WTC11 (cell line): ENCODE results near the gene YES1. TPM values are rescaled to one million over a fixed set of nuclear protein-coding genes. Genes with fewer than 3 reads are reported as not detected.
"Not testable (repeated sequence)": the region's sequence is repeated elsewhere in the genome, so short reads cannot be mapped to it uniquely, and the experiment has no call there.

Experiments
- ATAC-seq: fragments of 200-7000 bp; cut with Tn5 transposase; 2 replicates; pipeline ENCODE4 v1.10.0; 2021; ENCODE audit warnings: mild to moderate bottlenecking, moderate library complexity
- CTCF ChIA-PET: fragments of 300-600 bp; sonication (Branson Sonifier 250); formaldehyde crosslinking; loops from one replicate; lab custom pipeline; 2021; ENCODE audit warnings: antibody characterized with exemption; lab: Charles Lee
- POLR2A ChIA-PET: fragments of 350-600 bp; sonication (Branson Sonifier 250); formaldehyde crosslinking; loops from one replicate; lab custom pipeline; 2021; ENCODE audit warnings: antibody characterized with exemption; lab: Charles Lee
- DNase-seq: peaks from one replicate; pipeline ENCODE4 v3.0.0; 2021; ENCODE audit warnings: low spot score
- H3K27ac Mint-ChIP-seq: 2 replicates; pipeline ENCODE4 v1.8.0; 2021; ENCODE audit warnings: mixed read lengths
- H3K27me3 Mint-ChIP-seq: 2 replicates; pipeline ENCODE4 v1.8.0; 2021; ENCODE audit warnings: low read depth, mild to moderate bottlenecking, moderate library complexity, mixed read lengths
- H3K36me3 Mint-ChIP-seq: 2 replicates; pipeline ENCODE4 v1.8.0; 2021; ENCODE audit warnings: mixed read lengths
- H3K4me1 Mint-ChIP-seq: 2 replicates; pipeline ENCODE4 v1.8.0; 2022; ENCODE audit warnings: mixed read lengths
- H3K4me3 Mint-ChIP-seq: 2 replicates; pipeline ENCODE4 v1.8.0; 2021; ENCODE audit warnings: mild to moderate bottlenecking, moderate library complexity, mixed read lengths
- H3K9me3 Mint-ChIP-seq: 2 replicates; pipeline ENCODE4 v1.8.0; 2021; ENCODE audit warnings: mixed read lengths
- CBFB ChIP-seq: sonication (generic); formaldehyde crosslinking; IDR thresholded peaks from 2 replicates; pipeline ENCODE4 v1.8.1; 2022; ENCODE audit warnings: mild to moderate bottlenecking, low read depth, missing genetic modification reagents
- CREM ChIP-seq: sonication (generic); formaldehyde crosslinking; IDR thresholded peaks from 2 replicates; pipeline ENCODE4 v1.8.1; 2022; ENCODE audit warnings: mild to moderate bottlenecking, missing genetic modification reagents, moderate library complexity
- ESRRA ChIP-seq: sonication (generic); formaldehyde crosslinking; IDR thresholded peaks from 2 replicates; pipeline ENCODE4 v1.8.1; 2022; ENCODE audit warnings: mild to moderate bottlenecking, missing genetic modification reagents, borderline replicate concordance
- ETV6 ChIP-seq: sonication (generic); formaldehyde crosslinking; IDR thresholded peaks from 2 replicates; pipeline ENCODE4 v1.8.1; 2022; ENCODE audit warnings: mild to moderate bottlenecking, missing genetic modification reagents
- FOXP1 ChIP-seq: sonication (generic); formaldehyde crosslinking; IDR thresholded peaks from 2 replicates; pipeline ENCODE4 v1.8.0; 2022; ENCODE audit warnings: missing genetic modification reagents, mild to moderate bottlenecking, moderate library complexity, borderline replicate concordance
- FOXP4 ChIP-seq: sonication (generic); formaldehyde crosslinking; IDR thresholded peaks from 2 replicates; pipeline ENCODE4 v1.8.0; 2022; ENCODE audit warnings: mild to moderate bottlenecking, missing genetic modification reagents
- IRF1 ChIP-seq: sonication (generic); formaldehyde crosslinking; IDR thresholded peaks from 2 replicates; pipeline ENCODE4 v1.8.0; 2023; ENCODE audit warnings: missing genetic modification reagents
- IRF2 ChIP-seq: sonication (generic); formaldehyde crosslinking; IDR thresholded peaks from 2 replicates; pipeline ENCODE4 v1.8.0; 2022; ENCODE audit warnings: low read depth, missing genetic modification reagents, borderline replicate concordance
- JUN ChIP-seq: sonication (generic); formaldehyde crosslinking; IDR thresholded peaks from 2 replicates; pipeline ENCODE4 v1.8.0; 2023; ENCODE audit warnings: mild to moderate bottlenecking, missing genetic modification reagents
- KAT7 ChIP-seq: sonication (generic); formaldehyde crosslinking; IDR thresholded peaks from 2 replicates; pipeline ENCODE4 v1.8.1; 2023; ENCODE audit warnings: missing genetic modification reagents, mild to moderate bottlenecking, borderline replicate concordance
- NR1H2 ChIP-seq: sonication (generic); formaldehyde crosslinking; IDR thresholded peaks from 2 replicates; pipeline ENCODE4 v1.9.0; 2021; ENCODE audit warnings: mild to moderate bottlenecking, moderate library complexity, missing genetic modification reagents
- NR3C1 ChIP-seq: sonication (generic); formaldehyde crosslinking; conservative IDR thresholded peaks from 2 replicates; pipeline ENCODE4 v1.8.1; 2023; ENCODE audit warnings: low read depth, mild to moderate bottlenecking, missing genetic modification reagents
- OVOL2 ChIP-seq: fragments of 250-450 bp; sonication (Bioruptor Pico); IDR thresholded peaks from 2 replicates; pipeline ENCODE4 v1.9.0; 2021; ENCODE audit warnings: mild to moderate bottlenecking, borderline replicate concordance
- SOX15 ChIP-seq: fragments of 250-450 bp; sonication (Bioruptor Pico); IDR thresholded peaks from 2 replicates; pipeline ENCODE4 v1.9.0; 2021; ENCODE audit warnings: mild to moderate bottlenecking
- ZNF121 ChIP-seq: sonication (generic); formaldehyde crosslinking; IDR thresholded peaks from 2 replicates; pipeline ENCODE4 v1.8.0; 2023; ENCODE audit warnings: missing genetic modification reagents
- ZNF423 ChIP-seq: fragments of 250-450 bp; sonication (Bioruptor Pico); IDR thresholded peaks from 2 replicates; pipeline ENCODE4 v2.1.2; 2022; ENCODE audit warnings: mild to moderate bottlenecking, moderate library complexity
- ZNF512 ChIP-seq: sonication (generic); formaldehyde crosslinking; IDR thresholded peaks from 2 replicates; pipeline ENCODE4 v1.8.1; 2022; ENCODE audit warnings: missing genetic modification reagents, borderline replicate concordance
- total RNA-seq: library from RNA; stranded (reverse); gene quantifications from 3 replicates; pipeline ENCODE4 v1.2.3, GENCODE V29; 2021
- TF ChIP-seq, protein P1 (sequence below): sonication (generic); formaldehyde crosslinking; IDR thresholded peaks from 2 replicates; pipeline ENCODE4 v1.8.1; 2022; ENCODE audit warnings: low read depth, mild to moderate bottlenecking, moderate library complexity, missing genetic modification reagents, borderline replicate concordance
- TF ChIP-seq, protein P2 (sequence below): sonication (generic); formaldehyde crosslinking; IDR thresholded peaks from 2 replicates; pipeline ENCODE4 v1.8.1; 2023; ENCODE audit warnings: mild to moderate bottlenecking, missing genetic modification reagents
- TF ChIP-seq, protein P3 (sequence below): sonication (generic); formaldehyde crosslinking; IDR thresholded peaks from 2 replicates; pipeline ENCODE4 v1.8.1; 2023; ENCODE audit warnings: mild to moderate bottlenecking, missing genetic modification reagents
- TF ChIP-seq, protein P4 (sequence below): sonication (generic); formaldehyde crosslinking; IDR thresholded peaks from 2 replicates; pipeline ENCODE4 v1.8.0; 2022; ENCODE audit warnings: mild to moderate bottlenecking, missing genetic modification reagents

Gene YES1
- total RNA-seq, 1 experiment from 2014 or later, result 113 TPM

GRCh38 chr18:811182-811891 is 705 bp downstream of the YES1 start:
- H3K27ac Mint-ChIP-seq, result peak overlapping the region; percentile 91
- peaks cover 53% of the 10 kb centered on the region for H3K4me1 Mint-ChIP-seq
- no peak for TF ChIP-seq IRF1 (CRISPR knock-in tag)
- TF ChIP-seq KAT7 (CRISPR knock-in tag), result 0 out of 2 replicates have a peak, but pooled peaks have one; percentile 10
- peak; percentile 22; the same call in 1 of the 2 replicates for ATAC-seq
- no peaks in the 10 kb centered on the region; the same call in 1 of the 2 replicates for H3K27me3 Mint-ChIP-seq
- no peaks in the 10 kb centered on the region for H3K36me3 Mint-ChIP-seq
- no peak for DNase-seq
- H3K4me3 Mint-ChIP-seq, result peak overlapping the region; percentile 93
- H3K9me3 Mint-ChIP-seq, result no peaks in the 10 kb centered on the region
- POLR2A ChIA-PET, result no interaction called here
- CTCF ChIA-PET, result interaction anchor here (0.6 kb wide), 1 partner anchor 10 kb away, joined by 3 read pairs; no protein-coding TSS in a partner anchor

- H3K4me1 Mint-ChIP-seq, result peaks cover 62% of the 10 kb centered on the region
- CTCF ChIA-PET, result no interaction called here
- TF ChIP-seq, protein P1, sequence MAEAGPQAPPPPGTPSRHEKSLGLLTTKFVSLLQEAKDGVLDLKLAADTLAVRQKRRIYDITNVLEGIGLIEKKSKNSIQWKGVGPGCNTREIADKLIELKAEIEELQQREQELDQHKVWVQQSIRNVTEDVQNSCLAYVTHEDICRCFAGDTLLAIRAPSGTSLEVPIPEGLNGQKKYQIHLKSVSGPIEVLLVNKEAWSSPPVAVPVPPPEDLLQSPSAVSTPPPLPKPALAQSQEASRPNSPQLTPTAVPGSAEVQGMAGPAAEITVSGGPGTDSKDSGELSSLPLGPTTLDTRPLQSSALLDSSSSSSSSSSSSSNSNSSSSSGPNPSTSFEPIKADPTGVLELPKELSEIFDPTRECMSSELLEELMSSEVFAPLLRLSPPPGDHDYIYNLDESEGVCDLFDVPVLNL (CRISPR knock-in tag), result no peak
- TF ChIP-seq, protein P2, sequence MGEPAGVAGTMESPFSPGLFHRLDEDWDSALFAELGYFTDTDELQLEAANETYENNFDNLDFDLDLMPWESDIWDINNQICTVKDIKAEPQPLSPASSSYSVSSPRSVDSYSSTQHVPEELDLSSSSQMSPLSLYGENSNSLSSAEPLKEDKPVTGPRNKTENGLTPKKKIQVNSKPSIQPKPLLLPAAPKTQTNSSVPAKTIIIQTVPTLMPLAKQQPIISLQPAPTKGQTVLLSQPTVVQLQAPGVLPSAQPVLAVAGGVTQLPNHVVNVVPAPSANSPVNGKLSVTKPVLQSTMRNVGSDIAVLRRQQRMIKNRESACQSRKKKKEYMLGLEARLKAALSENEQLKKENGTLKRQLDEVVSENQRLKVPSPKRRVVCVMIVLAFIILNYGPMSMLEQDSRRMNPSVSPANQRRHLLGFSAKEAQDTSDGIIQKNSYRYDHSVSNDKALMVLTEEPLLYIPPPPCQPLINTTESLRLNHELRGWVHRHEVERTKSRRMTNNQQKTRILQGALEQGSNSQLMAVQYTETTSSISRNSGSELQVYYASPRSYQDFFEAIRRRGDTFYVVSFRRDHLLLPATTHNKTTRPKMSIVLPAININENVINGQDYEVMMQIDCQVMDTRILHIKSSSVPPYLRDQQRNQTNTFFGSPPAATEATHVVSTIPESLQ (CRISPR knock-in tag), result no peak
- TF ChIP-seq ZNF423, result no peak
- TF ChIP-seq ZNF512 (CRISPR knock-in tag), result no peak
- TF ChIP-seq IRF2 (CRISPR knock-in tag), result no peak
- TF ChIP-seq SOX15, result no peak
- TF ChIP-seq ETV6 (CRISPR knock-in tag), result no peak
- TF ChIP-seq ESRRA (CRISPR knock-in tag), result no peak
- TF ChIP-seq NR3C1 (CRISPR knock-in tag), result no peak
- no peak for TF ChIP-seq OVOL2
- TF ChIP-seq FOXP4 (CRISPR knock-in tag), result no peak
- TF ChIP-seq CBFB (CRISPR knock-in tag), result no peak
- TF ChIP-seq FOXP1 (CRISPR knock-in tag), result no peak
- TF ChIP-seq NR1H2 (CRISPR knock-in tag), result no peak
- TF ChIP-seq ZNF121 (CRISPR knock-in tag), result no peak
- TF ChIP-seq, protein P3, sequence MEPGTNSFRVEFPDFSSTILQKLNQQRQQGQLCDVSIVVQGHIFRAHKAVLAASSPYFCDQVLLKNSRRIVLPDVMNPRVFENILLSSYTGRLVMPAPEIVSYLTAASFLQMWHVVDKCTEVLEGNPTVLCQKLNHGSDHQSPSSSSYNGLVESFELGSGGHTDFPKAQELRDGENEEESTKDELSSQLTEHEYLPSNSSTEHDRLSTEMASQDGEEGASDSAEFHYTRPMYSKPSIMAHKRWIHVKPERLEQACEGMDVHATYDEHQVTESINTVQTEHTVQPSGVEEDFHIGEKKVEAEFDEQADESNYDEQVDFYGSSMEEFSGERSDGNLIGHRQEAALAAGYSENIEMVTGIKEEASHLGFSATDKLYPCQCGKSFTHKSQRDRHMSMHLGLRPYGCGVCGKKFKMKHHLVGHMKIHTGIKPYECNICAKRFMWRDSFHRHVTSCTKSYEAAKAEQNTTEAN (CRISPR knock-in tag), result no peak
- TF ChIP-seq JUN (CRISPR knock-in tag), result no peak
- TF ChIP-seq, protein P4, sequence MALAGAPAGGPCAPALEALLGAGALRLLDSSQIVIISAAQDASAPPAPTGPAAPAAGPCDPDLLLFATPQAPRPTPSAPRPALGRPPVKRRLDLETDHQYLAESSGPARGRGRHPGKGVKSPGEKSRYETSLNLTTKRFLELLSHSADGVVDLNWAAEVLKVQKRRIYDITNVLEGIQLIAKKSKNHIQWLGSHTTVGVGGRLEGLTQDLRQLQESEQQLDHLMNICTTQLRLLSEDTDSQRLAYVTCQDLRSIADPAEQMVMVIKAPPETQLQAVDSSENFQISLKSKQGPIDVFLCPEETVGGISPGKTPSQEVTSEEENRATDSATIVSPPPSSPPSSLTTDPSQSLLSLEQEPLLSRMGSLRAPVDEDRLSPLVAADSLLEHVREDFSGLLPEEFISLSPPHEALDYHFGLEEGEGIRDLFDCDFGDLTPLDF, result no peak
- TF ChIP-seq CREM (CRISPR knock-in tag), result no peak
- TF ChIP-seq, all 79 proteins: peak for 0
- H3K4me3 Mint-ChIP-seq, result peak overlapping the region; percentile 93
- DNase-seq, result no peak
- H3K27me3 Mint-ChIP-seq, result no peaks in the 10 kb centered on the region; the same call in 1 of the 2 replicates
- no peaks in the 10 kb centered on the region for H3K36me3 Mint-ChIP-seq
- no peaks in the 10 kb centered on the region for H3K9me3 Mint-ChIP-seq
- H3K27ac Mint-ChIP-seq, result no peak overlapping the region
- ATAC-seq, result no peak
- POLR2A ChIA-PET, result no interaction called here
Observed at GRCh38 chr18:809985-810642, 1.9 kb downstream of the YES1 start.

GRCh38 chr18:809228-809627 is 2.8 kb downstream of the YES1 start:
- not testable (repeated sequence) for H3K27ac Mint-ChIP-seq, H3K4me3 Mint-ChIP-seq

More at GRCh38 chr18:809228-809627, 2.8 kb downstream of the YES1 start:
- H3K9me3 Mint-ChIP-seq, ATAC-seq, DNase-seq, POLR2A ChIA-PET, H3K27me3 Mint-ChIP-seq, CTCF ChIA-PET, H3K36me3 Mint-ChIP-seq: not testable (repeated sequence)
- H3K4me1 Mint-ChIP-seq, result peaks cover 58% of the 10 kb centered on the region
